ENCODE measurements around the gene TRIM23. TPM values are rescaled to one million over a fixed set of nuclear protein-coding genes. Genes with fewer than 3 reads are reported as not detected.

TRIM23 gene
- polyA plus RNA-seq, 2 of the 4 experiments (the other 2 are of a cell fraction): 11.7 to 12.9 TPM

DNA sequence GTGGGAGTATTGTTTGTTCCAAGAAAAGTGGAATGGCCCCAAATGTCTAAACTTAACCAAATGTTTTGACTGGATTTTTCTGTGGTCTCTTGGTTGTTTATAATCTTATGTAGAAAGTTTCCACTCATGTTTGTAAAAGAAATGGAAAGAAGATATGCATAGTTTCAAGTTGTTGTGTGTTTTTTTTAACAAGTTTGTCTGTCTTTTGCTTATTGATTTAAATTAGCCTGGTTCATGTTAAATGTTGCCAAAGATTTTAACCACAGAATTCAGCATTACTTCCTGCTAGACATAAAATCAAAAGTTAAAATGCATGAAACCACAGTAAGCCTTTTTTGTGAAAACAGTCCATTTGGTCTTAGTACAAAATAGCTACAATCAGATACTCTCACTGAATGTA is 47.0 kb downstream of the TRIM23 start:
- no peak overlapping the region for H3K4me2 ChIP-seq
- DNase-seq (ENCODE audit: low read depth in 1 of 2, low spot score in 1 of 2) (no peak), FAIRE-seq (peak; percentile 49), ATAC-seq (no peak)
- no peaks in the 10 kb centered on the region for H3K9me3 ChIP-seq
- no peak overlapping the region for H3K4me3 ChIP-seq
- H3K27ac ChIP-seq: no peak overlapping the region
- TF ChIP-seq EHF (CRISPR knock-in tag; IDR thresholded peaks at IDR 0.05) (no peak), ZNF302 (CRISPR knock-in tag; IDR thresholded peaks at IDR 0.05) (no peak), HEYL (CRISPR knock-in tag; IDR thresholded peaks at IDR 0.05) (no peak), POLR2A (IDR thresholded peaks at IDR 0.05; ENCODE audit: low read length) (no peak), MAZ (IDR thresholded peaks at IDR 0.05; ENCODE audit: borderline replicate concordance, low read depth, low read length) (no peak), FOSB (CRISPR knock-in tag; IDR thresholded peaks at IDR 0.05) (no peak), HOXB5 (CRISPR knock-in tag; IDR thresholded peaks at IDR 0.05) (no peak), TFCP2L1 (CRISPR knock-in tag; IDR thresholded peaks at IDR 0.05) (no peak), FOXS1 (CRISPR knock-in tag; IDR thresholded peaks at IDR 0.05) (no peak), MYC (IDR thresholded peaks at IDR 0.05; ENCODE audit: borderline replicate concordance, low read length) (no peak), CHD2 (IDR thresholded peaks at IDR 0.05; ENCODE audit: low read length, partially characterized antibody) (no peak), HOXA7 (CRISPR knock-in tag; IDR thresholded peaks at IDR 0.05) (no peak), NFE2L2 (conservative IDR thresholded peaks at IDR 0.05; ENCODE audit: low read length) (no peak), BHLHE40 (IDR thresholded peaks at IDR 0.05; ENCODE audit: low read depth, low read length) (no peak), RCOR1 (IDR thresholded peaks at IDR 0.05; ENCODE audit: low read depth, low read length) (no peak), CTCF (IDR thresholded peaks at IDR 0.05) (no peak), JUNB (IDR thresholded peaks at IDR 0.05) (no peak)
- TF ChIP-seq, protein P1, sequence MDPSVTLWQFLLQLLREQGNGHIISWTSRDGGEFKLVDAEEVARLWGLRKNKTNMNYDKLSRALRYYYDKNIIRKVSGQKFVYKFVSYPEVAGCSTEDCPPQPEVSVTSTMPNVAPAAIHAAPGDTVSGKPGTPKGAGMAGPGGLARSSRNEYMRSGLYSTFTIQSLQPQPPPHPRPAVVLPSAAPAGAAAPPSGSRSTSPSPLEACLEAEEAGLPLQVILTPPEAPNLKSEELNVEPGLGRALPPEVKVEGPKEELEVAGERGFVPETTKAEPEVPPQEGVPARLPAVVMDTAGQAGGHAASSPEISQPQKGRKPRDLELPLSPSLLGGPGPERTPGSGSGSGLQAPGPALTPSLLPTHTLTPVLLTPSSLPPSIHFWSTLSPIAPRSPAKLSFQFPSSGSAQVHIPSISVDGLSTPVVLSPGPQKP (IDR thresholded peaks at IDR 0.05; ENCODE audit: low read depth, low read length): no peak
- no peaks in the 10 kb centered on the region for H3K4me1 ChIP-seq
- POLR2A ChIA-PET: no interaction called here
- CTCF ChIA-PET: no interaction called here

DNA sequence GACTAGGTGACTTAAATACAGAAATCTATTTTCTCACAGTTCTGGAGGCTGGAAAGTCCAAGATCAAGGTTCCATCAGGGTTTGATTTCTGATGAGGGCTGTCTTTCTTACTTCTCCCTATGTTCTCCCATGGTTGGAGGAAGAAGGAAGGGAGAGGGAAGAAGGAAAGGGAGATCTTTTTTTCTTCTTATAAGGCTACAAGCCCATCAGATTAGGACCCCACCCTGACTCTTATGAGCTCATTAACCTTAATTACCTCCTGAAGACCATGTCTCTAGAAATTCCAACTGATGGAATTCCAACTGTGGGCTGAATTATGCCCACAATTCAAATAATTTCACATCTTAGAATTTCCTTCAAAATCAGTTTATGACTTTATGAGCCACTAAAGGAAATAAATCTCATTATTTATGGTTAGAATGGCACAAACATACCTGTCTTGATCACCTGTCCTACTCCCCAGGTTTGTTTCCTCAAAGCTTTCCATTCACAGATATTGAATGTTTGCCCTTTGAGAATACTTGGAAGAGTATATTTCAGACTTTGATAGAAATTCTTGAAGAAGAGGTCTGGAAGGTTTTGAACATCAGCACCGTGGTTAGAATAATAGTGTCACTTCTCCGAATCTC is 53.4 kb downstream of the TRIM23 start:
- ATAC-seq: no peak
- Histone ChIP-seq H3K4me3 (no peak overlapping the region), H3K27ac (no peak overlapping the region), H3K4me1 (no peaks in the 10 kb centered on the region), H3K9me3 (no peaks in the 10 kb centered on the region), H3K4me2 (no peak overlapping the region)
- CTCF ChIA-PET: no interaction called here
- no peak for DNase-seq (ENCODE audit: low read depth in 1 of 2, low spot score in 1 of 2)
- WGBS (ENCODE audit: missing lambda C conversion rate): 80% methylated on average over 2 of the region's 2 CpGs
- FAIRE-seq: no peak
- POLR2A ChIA-PET: no interaction called here
- no peak for TF ChIP-seq ZNF302 (CRISPR knock-in tag; IDR thresholded peaks at IDR 0.05)
- no peak for TF ChIP-seq TFCP2L1 (CRISPR knock-in tag; IDR thresholded peaks at IDR 0.05)
- no peak for TF ChIP-seq RAD21 (conservative IDR thresholded peaks at IDR 0.05 in 1 of 2, IDR thresholded peaks at IDR 0.05 in 1 of 2)
- no peak for TF ChIP-seq RNF2 (IDR thresholded peaks at IDR 0.05; ENCODE audit: borderline replicate concordance, low read depth)
- no peak for TF ChIP-seq RFX5 (IDR thresholded peaks at IDR 0.05)
- TF ChIP-seq FOXS1 (CRISPR knock-in tag; IDR thresholded peaks at IDR 0.05): no peak
- no peak for TF ChIP-seq CHD2 (IDR thresholded peaks at IDR 0.05; ENCODE audit: low read length, partially characterized antibody)
- TF ChIP-seq, protein P2, sequence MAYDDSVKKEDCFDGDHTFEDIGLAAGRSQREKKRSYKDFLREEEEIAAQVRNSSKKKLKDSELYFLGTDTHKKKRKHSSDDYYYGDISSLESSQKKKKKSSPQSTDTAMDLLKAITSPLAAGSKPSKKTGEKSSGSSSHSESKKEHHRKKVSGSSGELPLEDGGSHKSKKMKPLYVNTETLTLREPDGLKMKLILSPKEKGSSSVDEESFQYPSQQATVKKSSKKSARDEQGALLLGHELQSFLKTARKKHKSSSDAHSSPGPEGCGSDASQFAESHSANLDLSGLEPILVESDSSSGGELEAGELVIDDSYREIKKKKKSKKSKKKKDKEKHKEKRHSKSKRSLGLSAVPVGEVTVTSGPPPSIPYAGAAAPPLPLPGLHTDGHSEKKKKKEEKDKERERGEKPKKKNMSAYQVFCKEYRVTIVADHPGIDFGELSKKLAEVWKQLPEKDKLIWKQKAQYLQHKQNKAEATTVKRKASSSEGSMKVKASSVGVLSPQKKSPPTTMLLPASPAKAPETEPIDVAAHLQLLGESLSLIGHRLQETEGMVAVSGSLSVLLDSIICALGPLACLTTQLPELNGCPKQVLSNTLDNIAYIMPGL (CRISPR knock-in tag; IDR thresholded peaks at IDR 0.05; ENCODE audit: borderline replicate concordance): no peak
- TF ChIP-seq KDM1A (IDR thresholded peaks at IDR 0.05; ENCODE audit: low read depth): no peak
- no peak for TF ChIP-seq JUN (IDR thresholded peaks at IDR 0.05)
- TF ChIP-seq KDM5A (IDR thresholded peaks at IDR 0.05): no peak
- no peak for TF ChIP-seq ZSCAN20 (CRISPR knock-in tag; IDR thresholded peaks at IDR 0.05)
- TF ChIP-seq HOXB5 (CRISPR knock-in tag; IDR thresholded peaks at IDR 0.05): no peak
- TF ChIP-seq CBX8 (IDR thresholded peaks at IDR 0.05): no peak
- TF ChIP-seq HOXB13 (CRISPR knock-in tag; IDR thresholded peaks at IDR 0.05; ENCODE audit: low read depth): no peak
- no peak for TF ChIP-seq FOSL2 (IDR thresholded peaks at IDR 0.05)
- TF ChIP-seq FOSL2 (CRISPR knock-in tag; IDR thresholded peaks at IDR 0.05): no peak
- no peak for TF ChIP-seq SMC3 (IDR thresholded peaks at IDR 0.05)
- no peak for TF ChIP-seq HDAC2 (IDR thresholded peaks at IDR 0.05)
